BLaER1 treated with 17β-estradiol and CSF1 and Interleukin-3, amounts not matched to agents 10 nM and 100 nM (cell line): ENCODE results near the gene DISC1.

ENCODE experiments used
- H3K27ac ChIP-seq, 11 experiments: shearing (Covaris generic); formaldehyde crosslinking; 2 replicates each; pipeline ENCODE4 v1.8.1; 2022
- H3K27me3 ChIP-seq, 11 experiments: shearing (Covaris generic); formaldehyde crosslinking; 2 replicates each; pipeline ENCODE4 v1.8.1; 2022
- H3K36me3 ChIP-seq, 11 experiments: shearing (Covaris generic); formaldehyde crosslinking; 2 replicates each; pipeline ENCODE4 v1.8.1; 2022
- H3K4me1 ChIP-seq, 10 experiments: shearing (Covaris generic); formaldehyde crosslinking; 2 replicates each; pipeline ENCODE4 v1.8.1; 2022
- H3K4me2 ChIP-seq, 11 experiments: shearing (Covaris generic); formaldehyde crosslinking; 2 replicates each; pipeline ENCODE4 v1.8.1; 2022
- H3K4me3 ChIP-seq, 10 experiments: shearing (Covaris generic); formaldehyde crosslinking; 2 replicates each; pipeline ENCODE4 v1.8.1; 2022
- H3K9ac ChIP-seq, 11 experiments: shearing (Covaris generic); formaldehyde crosslinking; 2 replicates each; pipeline ENCODE4 v1.8.1; 2022
- H3K9me3 ChIP-seq, 11 experiments: shearing (Covaris generic); formaldehyde crosslinking; replicated peaks in 1 of 11; 2 replicates each; pipeline ENCODE4 v1.8.1; 2022
- H4K20me1 ChIP-seq, 11 experiments: shearing (Covaris generic); formaldehyde crosslinking; 2 replicates each; pipeline ENCODE4 v1.8.1; 2022
- Cebpa-rat ChIP-seq, 11 experiments: shearing (Covaris generic); IDR thresholded peaks; 2 replicates each; pipeline ENCODE4 v1.8.1; 2022

DISC1 gene

GRCh38 chr1:231970684-231971083, 344.1 kb downstream of the DISC1 start:
- H3K4me3 ChIP-seq = no peak overlapping the region
- H3K4me1 ChIP-seq = peaks cover 0 to 30% (median 12%) of the 10 kb centered on the region in 10 experiments; a peak in 10 of 20 replicates
- H3K27ac ChIP-seq = peak overlapping the region in 2 of 11 experiments; percentile 16 to 27; a peak in 3 of 22 replicates
- H3K9ac ChIP-seq = no peak overlapping the region
- peaks cover 0 to 5% (median 0%) of the 10 kb centered on the region in 11 experiments; a peak in 2 of 22 replicates for H3K9me3 ChIP-seq
- TF ChIP-seq Cebpa-rat (IDR thresholded peaks at IDR 0.05) = peak in 3 of 11 experiments; percentile 23 to 62 (median 43); a peak in 2 of 22 replicates
- no peaks in the 10 kb centered on the region for H4K20me1 ChIP-seq
- H3K36me3 ChIP-seq = peaks cover 0 to 46% (median 0%) of the 10 kb centered on the region in 11 experiments; a peak in 8 of 22 replicates
- H3K4me2 ChIP-seq = peak overlapping the region in 5 of 11 experiments; percentile 23 to 70 (median 61); a peak in 10 of 22 replicates
- no peaks in the 10 kb centered on the region for H3K27me3 ChIP-seq

- peak overlapping the region in 1 of 11 experiments; percentile 27; a peak in 1 of 22 replicates for H3K27ac ChIP-seq
- H3K9me3 ChIP-seq = peaks cover 0 to 11% (median 0%) of the 10 kb centered on the region in 11 experiments; a peak in 4 of 22 replicates
- H3K4me3 ChIP-seq = no peak overlapping the region
- TF ChIP-seq Cebpa-rat (IDR thresholded peaks at IDR 0.05) = no peak
- peak overlapping the region in 6 of 11 experiments; percentile 29 to 70 (median 54); a peak in 11 of 22 replicates for H3K4me2 ChIP-seq
- H3K36me3 ChIP-seq = peaks cover 0 to 46% (median 0%) of the 10 kb centered on the region in 11 experiments; a peak in 8 of 22 replicates
- peaks cover 0 to 30% (median 12%) of the 10 kb centered on the region in 10 experiments; a peak in 10 of 20 replicates for H3K4me1 ChIP-seq
- H3K9ac ChIP-seq = no peak overlapping the region
- no peaks in the 10 kb centered on the region for H3K27me3 ChIP-seq
- no peaks in the 10 kb centered on the region for H4K20me1 ChIP-seq
Measured at GRCh38 chr1:231971397-231972110, 345.0 kb downstream of the DISC1 start.

- Histone ChIP-seq H3K9me3 (peaks cover 0 to 16% (median 3%) of the 10 kb centered on the region in 11 experiments; a peak in 11 of 22 replicates), H3K4me3 (no peak overlapping the region), H4K20me1 (no peaks in the 10 kb centered on the region)
Measured at GRCh38 chr1:231972111-231972445, 345.5 kb downstream of the DISC1 start.

GRCh38 chr1:231973830-231974229, 347.2 kb downstream of the DISC1 start:
- Histone ChIP-seq H3K9me3 (peaks cover 0 to 19% (median 5%) of the 10 kb centered on the region in 11 experiments; a peak in 11 of 22 replicates), H3K9ac (no peak overlapping the region), H3K4me3 (no peak overlapping the region), H3K4me2 (peak overlapping the region in 1 of 11 experiments; percentile 15; a peak in 1 of 22 replicates), H4K20me1 (no peaks in the 10 kb centered on the region), H3K4me1 (peaks cover 0 to 30% (median 12%) of the 10 kb centered on the region in 10 experiments; a peak in 10 of 20 replicates), H3K27me3 (no peaks in the 10 kb centered on the region), H3K36me3 (peaks cover 0 to 37% (median 0%) of the 10 kb centered on the region in 11 experiments; a peak in 4 of 22 replicates), H3K27ac (no peak overlapping the region)
- TF ChIP-seq Cebpa-rat (IDR thresholded peaks at IDR 0.05) = no peak

More at GRCh38 chr1:231972111-231972445, 345.5 kb downstream of the DISC1 start:
- no peak for TF ChIP-seq Cebpa-rat (IDR thresholded peaks at IDR 0.05)
- peak overlapping the region in 4 of 11 experiments; percentile 47 to 70 (median 64); a peak in 6 of 22 replicates for H3K4me2 ChIP-seq
- no peaks in the 10 kb centered on the region for H3K27me3 ChIP-seq
- peaks cover 0 to 46% (median 0%) of the 10 kb centered on the region in 11 experiments; a peak in 8 of 22 replicates for H3K36me3 ChIP-seq
- H3K9ac ChIP-seq = no peak overlapping the region
- H3K4me1 ChIP-seq = peaks cover 0 to 30% (median 12%) of the 10 kb centered on the region in 10 experiments; a peak in 10 of 20 replicates
- no peak overlapping the region for H3K27ac ChIP-seq

- Histone ChIP-seq H3K9ac (no peak overlapping the region), H3K36me3 (peaks cover 0 to 32% (median 0%) of the 10 kb centered on the region in 11 experiments; a peak in 3 of 22 replicates), H3K27me3 (no peaks in the 10 kb centered on the region), H3K27ac (no peak overlapping the region), H3K9me3 (peaks cover 0 to 16% (median 5%) of the 10 kb centered on the region in 11 experiments; a peak in 10 of 22 replicates), H3K4me3 (no peak overlapping the region), H4K20me1 (no peaks in the 10 kb centered on the region), H3K4me2 (no peak overlapping the region), H3K4me1 (peaks cover 0 to 19% (median 4%) of the 10 kb centered on the region in 10 experiments; a peak in 10 of 20 replicates)
- no peak for TF ChIP-seq Cebpa-rat (IDR thresholded peaks at IDR 0.05)
Measured at GRCh38 chr1:231976231-231976630, 349.6 kb downstream of the DISC1 start.

- no peak overlapping the region for H3K4me3 ChIP-seq
- H3K27ac ChIP-seq = no peak overlapping the region
- H3K4me2 ChIP-seq = no peak overlapping the region
- H3K9ac ChIP-seq = no peak overlapping the region
- no peaks in the 10 kb centered on the region for H3K27me3 ChIP-seq
- H4K20me1 ChIP-seq = no peaks in the 10 kb centered on the region
- TF ChIP-seq Cebpa-rat (IDR thresholded peaks at IDR 0.05) = no peak
- H3K9me3 ChIP-seq = peaks cover 0 to 8% (median 5%) of the 10 kb centered on the region in 11 experiments; a peak in 10 of 22 replicates
- H3K36me3 ChIP-seq = peaks cover 0 to 6% (median 0%) of the 10 kb centered on the region in 11 experiments; a peak in 3 of 22 replicates
- no peaks in the 10 kb centered on the region for H3K4me1 ChIP-seq
Measured at GRCh38 chr1:231981675-231982074, 355.1 kb downstream of the DISC1 start.

GRCh38 chr1:231982871-231983587, 356.4 kb downstream of the DISC1 start:
- H3K4me1 ChIP-seq = no peaks in the 10 kb centered on the region
- no peak overlapping the region for H3K4me3 ChIP-seq
- peaks cover 0 to 6% (median 0%) of the 10 kb centered on the region in 11 experiments; a peak in 1 of 22 replicates for H3K36me3 ChIP-seq
- no peaks in the 10 kb centered on the region for H3K27me3 ChIP-seq
- no peak for TF ChIP-seq Cebpa-rat (IDR thresholded peaks at IDR 0.05)
- no peak overlapping the region for H3K27ac ChIP-seq
- H3K9me3 ChIP-seq = no peaks in the 10 kb centered on the region
- H3K4me2 ChIP-seq = no peak overlapping the region
- no peak overlapping the region for H3K9ac ChIP-seq
- H4K20me1 ChIP-seq = no peaks in the 10 kb centered on the region

- H3K9ac ChIP-seq = no peak overlapping the region
- H3K4me2 ChIP-seq = no peak overlapping the region
- H3K36me3 ChIP-seq = peaks cover 0 to 12% (median 0%) of the 10 kb centered on the region in 11 experiments; a peak in 1 of 22 replicates
- no peaks in the 10 kb centered on the region for H3K9me3 ChIP-seq
- TF ChIP-seq Cebpa-rat (IDR thresholded peaks at IDR 0.05) = no peak
- no peaks in the 10 kb centered on the region for H4K20me1 ChIP-seq
- no peak overlapping the region for H3K4me3 ChIP-seq
- no peaks in the 10 kb centered on the region for H3K4me1 ChIP-seq
- H3K27me3 ChIP-seq = no peaks in the 10 kb centered on the region
- H3K27ac ChIP-seq = no peak overlapping the region
Measured at GRCh38 chr1:231983588-231984193, 357.1 kb downstream of the DISC1 start.
